Fibroblast of lung (primary cell): ENCODE measurements around the gene ACSL3.

ENCODE experiments used
- CTCF ChIP-seq, 2 donors: IDR thresholded peaks in 1 of 2; conservative IDR thresholded peaks in 1 of 2; 1 replicate in 1 of 2; 2 replicates in 1 of 2; pipeline ENCODE4 v1.5.1; 2011 to 2012; ENCODE audit warnings: low read length in 2 of 2, control low read depth in 1 of 2, inconsistent platforms in 1 of 2, low read depth in 1 of 2, mild to moderate bottlenecking in 1 of 2
- EZH2 ChIP-seq: IDR thresholded peaks from 2 replicates; pipeline ENCODE4 v1.5.1; 2012; ENCODE audit warnings: low read length, control low read depth, mild to moderate bottlenecking; ENCODE audit errors: missing control alignments

DNA sequence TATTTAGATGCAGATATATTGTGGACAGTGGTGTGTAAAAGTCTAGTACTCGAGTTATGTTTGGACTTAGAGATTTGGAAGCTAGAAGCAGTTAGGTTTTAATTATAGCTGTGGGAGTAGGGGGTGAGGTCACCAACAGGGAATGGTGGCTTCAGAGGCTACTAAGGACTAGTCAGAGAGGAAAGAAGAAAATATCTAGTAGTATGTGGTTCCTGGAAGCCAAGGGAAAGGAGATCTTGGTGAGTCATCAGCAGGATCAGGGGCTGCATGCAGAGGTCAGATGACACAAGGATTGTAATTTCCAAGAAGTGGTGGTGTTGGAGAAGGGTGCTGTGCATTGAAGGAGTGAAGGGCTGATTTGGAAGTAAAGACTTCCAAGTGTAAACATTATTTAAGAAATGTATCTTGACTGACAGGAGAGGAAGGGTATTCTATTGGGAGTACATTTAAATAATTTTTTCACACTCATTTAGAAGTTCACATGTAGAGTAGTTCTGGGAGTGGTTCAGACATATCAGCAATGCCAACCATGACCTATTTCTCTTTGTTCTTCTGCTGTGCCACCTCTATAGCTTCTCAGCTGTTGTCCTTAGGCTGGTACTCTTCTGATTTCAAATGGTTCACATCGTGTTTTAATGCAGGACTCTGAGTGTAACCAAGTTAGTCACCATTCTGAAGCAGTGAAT is 59.1 kb downstream of the ACSL3 start:
- TF ChIP-seq CTCF (conservative IDR thresholded peaks at IDR 0.05 in 1 of 2, IDR thresholded peaks at IDR 0.05 in 1 of 2; ENCODE audit: low read depth in 1 of 2, low read length in 2 of 2) (no peak), EZH2 (no peak)
